HG02678 (cell line): ENCODE measurements around the gene REV1.
"Not testable (repeated sequence)": the region's sequence is repeated elsewhere in the genome, so short reads cannot be mapped to it uniquely, and the experiment has no call there.

ENCODE experiments used
- ATAC-seq: cut with Tn5 transposase; IDR thresholded peaks from one replicate; pipeline ENCODE4 v1.9.1; 2021; ENCODE audit warnings: mild to moderate bottlenecking, moderate library complexity; ENCODE audit not compliant: unreplicated experiment

REV1 gene

GRCh38 chr2:99489761-99490622 is at the start of gene REV1:
REV1 (minus strand) TSS chr2:99490017; CDS start chr2:99464975, 25,042 bp downstream.
- ATAC-seq = peak; percentile 82

- no peak for ATAC-seq
These were observed 48.2 kb upstream of the REV1 start for GRCh38 chr2:99537910-99538485.

- no peak for ATAC-seq
These were observed 34.2 kb upstream of the REV1 start for GRCh38 chr2:99524056-99524455.

- ATAC-seq = no peak
These were observed 32.3 kb upstream of the REV1 start for GRCh38 chr2:99522157-99522556.

GRCh38 chr2:99520813-99521212 is 31.0 kb upstream of the REV1 start:
- no peak for ATAC-seq

- no peak for ATAC-seq
These were observed 30.4 kb upstream of the REV1 start for GRCh38 chr2:99520195-99520594.

- no peak for ATAC-seq
These were observed 24.5 kb upstream of the REV1 start for GRCh38 chr2:99514357-99514756.

GRCh38 chr2:99512181-99512591 is 22.4 kb upstream of the REV1 start:
- ATAC-seq = no peak

- ATAC-seq = no peak
These were observed 19.6 kb upstream of the REV1 start for GRCh38 chr2:99509387-99509786.

- no peak for ATAC-seq
These were observed 18.4 kb upstream of the REV1 start for GRCh38 chr2:99507937-99508818.

- no peak for ATAC-seq
These were observed 15.2 kb upstream of the REV1 start for GRCh38 chr2:99504844-99505584.

GRCh38 chr2:99503662-99504416 is 14.0 kb upstream of the REV1 start:
- ATAC-seq = not testable (repeated sequence)

- ATAC-seq = no peak
These were observed 6.2 kb upstream of the REV1 start for GRCh38 chr2:99496021-99496420.

GRCh38 chr2:99495115-99495860 is 5.5 kb upstream of the REV1 start:
- no peak for ATAC-seq

GRCh38 chr2:99492721-99493120 is 2.9 kb upstream of the REV1 start:
- ATAC-seq = no peak

GRCh38 chr2:99490623-99491461 is 1.0 kb upstream of the REV1 start:
- no peak for ATAC-seq

- peak; percentile 39 for ATAC-seq
These were observed 605 bp downstream of the REV1 start for GRCh38 chr2:99489063-99489760.

- no peak for ATAC-seq
These were observed 1.2 kb downstream of the REV1 start for GRCh38 chr2:99488539-99489062.
